HepG2 (cell line): ENCODE results near the gene ABRACL. TPM values are rescaled to one million over a fixed set of nuclear protein-coding genes. Genes with fewer than 3 reads are reported as not detected.
A peak's percentile ranks its signal among the peaks of the same experiment; 100 is the strongest.

Experiments used
- ATAC-seq: fragments of 200-7000 bp; cut with Tn5 transposase; 3 replicates; pipeline ENCODE4 v1.9.1; 2020; ENCODE audit warnings: mild to moderate bottlenecking, moderate library complexity
- BruUV-seq: library from RNA; stranded (reverse); fragments of 400-500 nt; replicated peaks from 2 replicates; lab custom pipeline; 2021; lab: Mats Ljungman, UMichigan
- CTCF ChIA-PET: fragments of 300-600 bp; formaldehyde crosslinking; extraction: SDS; loops from one replicate; lab custom pipeline; 2021; ENCODE audit warnings: low total read pairs, inconsistent platforms, low intra/inter-chr PET ratio; lab: Yijun Ruan, JAX
- POLR2A ChIA-PET: fragments of 350-600 bp; sonication (Branson Sonifier 250); formaldehyde crosslinking; loops from one replicate; lab custom pipeline; 2020; ENCODE audit warnings: antibody characterized with exemption, inconsistent platforms; lab: Yijun Ruan, JAX
- DNase-seq: peaks from one replicate; pipeline ENCODE4 v3.0.0-alpha.2; 2015; ENCODE audit warnings: low spot score
- FAIRE-seq: peaks from 3 replicates; lab custom pipeline; 2011; peaks lifted over from hg19 to GRCh38; lab: Jason Lieb, UNC
- H2AFZ ChIP-seq: one replicate; pipeline ENCODE4 v1.6.1; 2011; ENCODE audit warnings: low read length, inconsistent platforms
- H3K27ac ChIP-seq: fragments of 300-600 bp; 3 replicates; pipeline ENCODE4 v1.8.0; 2011; ENCODE audit warnings: mixed run types, mild to moderate bottlenecking, mixed read lengths, low read length, inconsistent platforms; ENCODE audit not compliant: insufficient read depth; ENCODE audit errors: extremely low read length
- H3K27me3 ChIP-seq, 2 experiments: fragments of 200-600 bp in 1 of 2; 2 replicates in 1 of 2; 3 replicates in 1 of 2; pipeline versions ENCODE4 v1.6.0 to v1.8.0; 2011; ENCODE audit warnings: low read length in 2 of 2, mild to moderate bottlenecking in 2 of 2, moderate library complexity in 2 of 2, inconsistent platforms in 1 of 2; ENCODE audit not compliant: insufficient read depth in 2 of 2, control insufficient read depth in 1 of 2
- H3K36me3 ChIP-seq, 2 experiments: fragments of 200-600 bp in 1 of 2; replicated peaks in 1 of 2; 2 replicates in 1 of 2; 3 replicates in 1 of 2; pipeline versions ENCODE4 v1.5.1 to v1.8.0; 2011; ENCODE audit warnings: low read length in 2 of 2, inconsistent platforms in 1 of 2; ENCODE audit not compliant: insufficient read depth in 2 of 2, control insufficient read depth in 1 of 2
- H3K4me1 ChIP-seq: 2 replicates; pipeline ENCODE4 v1.5.1; 2012; ENCODE audit warnings: low read length, inconsistent platforms; ENCODE audit not compliant: insufficient read depth
- H3K4me2 ChIP-seq: 2 replicates; pipeline ENCODE4 v1.6.0; 2011; ENCODE audit warnings: low read depth, low read length, inconsistent platforms
- H3K4me3 ChIP-seq, 3 experiments: fragments of 200-600 bp in 1 of 3; sonication (generic), shearing (Covaris generic) in 1 of 3; replicated peaks in 1 of 3; 2 replicates each; pipeline ENCODE4 v1.5.1; 2011 to 2016; ENCODE audit warnings: low read length in 3 of 3, inconsistent platforms in 2 of 3, low read depth in 2 of 3, mild to moderate bottlenecking in 2 of 3, control low read depth in 1 of 3, mixed read lengths in 1 of 3; ENCODE audit not compliant: insufficient read depth in 1 of 3
- H3K79me2 ChIP-seq: one replicate; pipeline ENCODE4 v1.6.1; 2011; ENCODE audit warnings: low read length, inconsistent platforms; ENCODE audit not compliant: insufficient read depth
- H3K9ac ChIP-seq: 2 replicates; pipeline ENCODE4 v1.6.0; 2011; ENCODE audit warnings: mild to moderate bottlenecking, low read depth, low read length, inconsistent platforms; ENCODE audit not compliant: insufficient read depth
- H3K9me3 ChIP-seq: 2 replicates; pipeline ENCODE4 v1.5.1; 2012; ENCODE audit warnings: mild to moderate bottlenecking, low read length
- H4K20me1 ChIP-seq: 2 replicates; pipeline ENCODE4 v1.6.0; 2011; ENCODE audit warnings: inconsistent platforms, mild to moderate bottlenecking, low read length, moderate library complexity; ENCODE audit not compliant: insufficient read depth
- ARID3A ChIP-seq: IDR thresholded peaks from 2 replicates; pipeline ENCODE4 v1.6.1; 2012; ENCODE audit warnings: low read depth, low read length, improper control_type of control experiment
- CBX2 ChIP-seq, 2 experiments: fragments of 200-600 bp in 1 of 2; sonication (generic); formaldehyde crosslinking in 1 of 2; IDR thresholded peaks; 2 replicates each; pipeline versions ENCODE4 v1.7.0 to v1.8.1; 2018 to 2022; ENCODE audit warnings: low read depth in 2 of 2, low read length in 1 of 2, mild to moderate bottlenecking in 1 of 2, missing genetic modification reagents in 1 of 2
- NONO ChIP-seq, 2 experiments: fragments of 450-650 bp in 1 of 2; sonication (generic) in 1 of 2; formaldehyde crosslinking in 1 of 2; IDR thresholded peaks in 1 of 2; conservative IDR thresholded peaks in 1 of 2; 2 replicates each; pipeline versions ENCODE4 v1.6.1 to v1.8.0; 2017 to 2022; ENCODE audit warnings: mild to moderate bottlenecking in 1 of 2, missing genetic modification reagents in 1 of 2, moderate library complexity in 1 of 2
- PHB2 ChIP-seq: fragments of 450-650 bp; IDR thresholded peaks from 2 replicates; pipeline ENCODE4 v1.6.1; 2018; ENCODE audit not compliant: partially characterized antibody
- ZNF337 ChIP-seq: sonication (generic); formaldehyde crosslinking; IDR thresholded peaks from 2 replicates; pipeline ENCODE4 v1.5.1; 2020; ENCODE audit warnings: missing genetic modification reagents, low read depth, mild to moderate bottlenecking, borderline replicate concordance
- ZNF564 ChIP-seq: sonication (generic); formaldehyde crosslinking; IDR thresholded peaks from 2 replicates; pipeline ENCODE4 v1.8.1; 2023; ENCODE audit warnings: mild to moderate bottlenecking, missing genetic modification reagents
- ZNF605 ChIP-seq: sonication (generic); formaldehyde crosslinking; IDR thresholded peaks from 2 replicates; pipeline ENCODE4 v1.8.0; 2022; ENCODE audit warnings: mild to moderate bottlenecking, missing genetic modification reagents
- ZNF615 ChIP-seq: sonication (generic); formaldehyde crosslinking; IDR thresholded peaks from 2 replicates; pipeline ENCODE4 v1.5.0; 2020; ENCODE audit warnings: mild to moderate bottlenecking, missing genetic modification reagents, borderline replicate concordance
- ZNF790 ChIP-seq: sonication (generic); formaldehyde crosslinking; IDR thresholded peaks from 2 replicates; pipeline ENCODE4 v1.8.0; 2022; ENCODE audit warnings: missing genetic modification reagents, mild to moderate bottlenecking, borderline replicate concordance
- ZNF883 ChIP-seq: sonication (generic); formaldehyde crosslinking; IDR thresholded peaks from 2 replicates; pipeline ENCODE4 v1.5.1; 2020; ENCODE audit warnings: mild to moderate bottlenecking, missing genetic modification reagents; ENCODE audit errors: not compliant biosample characterization
- WGBS: methylation state at CpG from one replicate; pipeline ENCODE4 v1.1.6; 2017; ENCODE audit warnings: low lambda C conversion rate; 5-methylcytosine and 5-hydroxymethylcytosine counted together
- in situ Hi-C: cut with HindIII; loops from 2 replicates; pipeline ENCODE4 v1.10.0; 2017; ENCODE audit warnings: low pct_unique_long_range_greater_than_20kb; ENCODE audit not compliant: extremely low pct_ligation_motif_present
- intact Hi-C: fragments of 100-400 bp; cut with micrococcal nuclease; formaldehyde crosslinking; loops from one replicate; pipeline ENCODE4 v1.10.0; 2022; ENCODE audit not compliant: unreplicated experiment
- polyA plus RNA-seq, 8 experiments: library from polyadenylated mRNA; depleted of rRNA in 3 of 8; stranded (reverse) in 7 of 8; unstranded in 1 of 8; fragments of >200 nt; fragmentation: Illumina TruSeq in 4 of 8; extraction: Trizol in 4 of 8; gene quantifications; 2 replicates each; pipeline versions ENCODE4 v1.2.1 to v1.2.3, GENCODE V29; 2011 to 2016; ENCODE audit warnings: low read depth in 4 of 8, missing spikeins in 1 of 8, mixed read lengths in 1 of 8; ENCODE audit not compliant: insufficient read depth in 1 of 8
- total RNA-seq, 5 experiments: library from RNA; depleted of rRNA; stranded (reverse); fragments of >200 nt; fragmentation: Illumina TruSeq; extraction: Trizol; gene quantifications; 2 replicates each; pipeline ENCODE4 v1.2.3, GENCODE V29; 2016; ENCODE audit warnings: low read depth in 1 of 5
- TF ChIP-seq, protein P1 (sequence below): sonication (generic); formaldehyde crosslinking; IDR thresholded peaks from 2 replicates; pipeline ENCODE4 v1.4.0; 2020; ENCODE audit warnings: mild to moderate bottlenecking, low read depth, missing genetic modification reagents

The ABRACL gene
- total and polyA plus RNA-seq, 2 of the 13 experiments (the other 11 are each of a cell fraction or from before 2014, with no cell fraction given) = 1.4 to 5.4 TPM

- no peak for TF ChIP-seq ARID3A
- TF ChIP-seq CBX2 (IDR thresholded peaks at IDR 0.05; ENCODE audit: low read depth, low read length) = 0 out of 2 replicates have a peak, but pooled peaks have one; percentile 17
- TF ChIP-seq CBX2 (CRISPR knock-in tag; IDR thresholded peaks at IDR 0.05; ENCODE audit: low read depth) = no peak
- TF ChIP-seq ZNF615 (CRISPR knock-in tag) = no peak
Measured at GRCh38 chr6:139027620-139028182, 844 bp upstream of the ABRACL start (continued).

DNA sequence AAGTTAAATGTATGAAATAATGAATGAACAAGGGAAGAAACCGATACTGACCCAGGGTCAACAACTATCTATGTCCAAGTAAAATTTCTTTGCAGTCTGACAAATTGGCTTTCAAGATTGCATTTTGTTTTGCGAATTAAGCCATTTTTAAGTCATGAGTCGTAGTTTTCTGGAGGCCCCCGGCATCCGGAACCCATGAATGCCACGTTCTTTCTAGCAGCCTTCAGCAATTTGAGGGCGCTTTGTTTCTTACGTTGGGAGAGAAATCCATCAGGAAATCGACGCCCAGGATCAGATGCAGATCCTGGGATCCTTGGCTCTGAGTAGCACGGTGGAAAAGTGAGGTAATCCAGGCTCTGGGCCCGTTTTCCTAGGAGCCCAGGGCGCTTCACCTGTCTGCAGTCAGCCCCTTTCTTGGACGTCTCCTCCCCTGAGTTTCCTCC is 309 bp upstream of the ABRACL start:
- ATAC-seq (no peak), FAIRE-seq (no peak), DNase-seq (no peak)
- ChIA-PET POLR2A (interaction anchor here (0.8 kb wide), 1 partner anchor 347 kb away, joined by 3 read pairs; no protein-coding TSS in a partner anchor), CTCF (no interaction called here)
- Histone ChIP-seq H2AFZ (peak overlapping the region; percentile 57), H3K9me3 (no peaks in the 10 kb centered on the region), H3K27ac (no peak overlapping the region), H4K20me1 (no peaks in the 10 kb centered on the region), H3K4me3 (peak overlapping the region; percentile 68 to 81 (median 72)), H3K9ac (peak overlapping the region; percentile 51), H3K4me2 (peak overlapping the region; percentile 95), H3K36me3 (no peaks in the 10 kb centered on the region), H3K27me3 (peaks cover 2 to 28% of the 10 kb centered on the region in 2 experiments), H3K79me2 (no peaks in the 10 kb centered on the region), H3K4me1 (peaks cover 19% of the 10 kb centered on the region)
- TF ChIP-seq ZNF605 (0 out of 2 replicates have a peak, but pooled peaks have one; percentile 24), ZNF337 (CRISPR knock-in tag) (peak; percentile 46; the same call in 1 of the 2 replicates), PHB2 (no peak), ZNF883 (no peak), NONO (IDR thresholded peaks at IDR 0.05) (no peak), NONO (CRISPR knock-in tag; conservative IDR thresholded peaks at IDR 0.05) (no peak), ZNF790 (CRISPR knock-in tag) (no peak), ZNF564 (0 out of 2 replicates have a peak, but pooled peaks have one; percentile 12)
- TF ChIP-seq, protein P1, sequence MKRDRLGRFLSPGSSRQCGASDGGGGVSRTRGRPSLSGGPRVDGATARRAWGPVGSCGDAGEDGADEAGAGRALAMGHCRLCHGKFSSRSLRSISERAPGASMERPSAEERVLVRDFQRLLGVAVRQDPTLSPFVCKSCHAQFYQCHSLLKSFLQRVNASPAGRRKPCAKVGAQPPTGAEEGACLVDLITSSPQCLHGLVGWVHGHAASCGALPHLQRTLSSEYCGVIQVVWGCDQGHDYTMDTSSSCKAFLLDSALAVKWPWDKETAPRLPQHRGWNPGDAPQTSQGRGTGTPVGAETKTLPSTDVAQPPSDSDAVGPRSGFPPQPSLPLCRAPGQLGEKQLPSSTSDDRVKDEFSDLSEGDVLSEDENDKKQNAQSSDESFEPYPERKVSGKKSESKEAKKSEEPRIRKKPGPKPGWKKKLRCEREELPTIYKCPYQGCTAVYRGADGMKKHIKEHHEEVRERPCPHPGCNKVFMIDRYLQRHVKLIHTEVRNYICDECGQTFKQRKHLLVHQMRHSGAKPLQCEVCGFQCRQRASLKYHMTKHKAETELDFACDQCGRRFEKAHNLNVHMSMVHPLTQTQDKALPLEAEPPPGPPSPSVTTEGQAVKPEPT = no peak
- in situ Hi-C loops (no loop called here), intact Hi-C loops (no loop called here)
- BruUV-seq = no TSS peak
- 13% methylated on average over 14 of the region's 14 CpGs for WGBS
